HG03558 (cell line): ENCODE results near the gene EBP.

Source experiments
- ATAC-seq: cut with Tn5 transposase; IDR thresholded peaks from one replicate; pipeline ENCODE4 v1.9.1; 2021; ENCODE audit warnings: moderate number of reproducible peaks; ENCODE audit not compliant: unreplicated experiment; ENCODE audit errors: extremely low read depth

Gene EBP

GRCh38 chrX:48574270-48575266 lies 53.0 kb downstream of the EBP start, which contains the start of gene RBM3:
Gene RBM3, plus strand, starts transcription at chrX:48574484. Its CDS starts 697 bp downstream, at chrX:48575181.
- ATAC-seq = peak; percentile 39

GRCh38 chrX:48575642-48576041 lies 54.0 kb downstream of the EBP start:
- no peak for ATAC-seq

GRCh38 chrX:48576108-48576507 lies 54.5 kb downstream of the EBP start:
- ATAC-seq = no peak
